ENCODE measurements around the gene EPHX1. TPM values are rescaled to one million over a fixed set of nuclear protein-coding genes. Genes with fewer than 3 reads are reported as not detected.
A peak's percentile ranks its signal among the peaks of the same experiment; 100 is the strongest.

Gene EPHX1
- total RNA-seq, 1 experiment from 2014 or later: 35.8 TPM

DNA sequence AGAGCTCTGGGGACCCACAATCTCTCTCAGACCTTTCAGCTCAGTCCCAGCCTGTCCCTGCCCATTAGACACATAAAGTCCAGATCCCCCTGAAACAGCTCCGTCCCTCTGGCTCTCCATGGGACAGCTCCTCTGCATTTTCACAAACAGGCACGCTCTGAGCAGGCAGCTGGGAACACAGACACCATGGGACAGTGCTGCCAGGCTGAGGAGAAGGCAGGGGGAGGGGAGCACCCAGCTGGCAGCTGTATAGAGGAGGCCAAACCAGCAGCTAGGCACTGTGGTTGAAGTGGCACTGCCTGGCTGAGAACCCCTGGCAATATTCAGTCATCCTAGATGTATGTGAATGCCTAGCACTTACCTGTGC, 70.3 kb downstream of the EPHX1 start:
- POLR2A ChIA-PET: interaction anchor here (0.5 to 8.6 kb wide), 7 partner anchors 17 to 315 kb away, joined by 3 to 263 read pairs (median 8); partner anchors contain the start of genes EPHX1, PYCR2 and SRP9

GRCh38 chr1:225880636-225881035, 70.7 kb downstream of the EPHX1 start:
- peak overlapping the region; percentile 91 for H3K4me3 Mint-ChIP-seq (ENCODE audit: unreplicated experiment)
- H3K36me3 Mint-ChIP-seq (ENCODE audit: insufficient read depth, unreplicated experiment): peaks cover 14% of the 10 kb centered on the region
- TF ChIP-seq CTCF (IDR thresholded peaks at IDR 0.05; ENCODE audit: unreplicated experiment): no peak
- H3K4me1 Mint-ChIP-seq (ENCODE audit: insufficient read depth, unreplicated experiment): peaks cover 59% of the 10 kb centered on the region
- TSS peak; percentile 36 for BruUV-seq (replicated peaks)
- ChIA-PET POLR2A (interaction anchor here (0.5 to 8.6 kb wide), 13 partner anchors 10 to 315 kb away, joined by 3 to 263 read pairs (median 5); partner anchors contain the start of genes EPHX1, LEFTY2, PYCR2 and SRP9), CTCF (interaction anchor here (0.7 to 6.7 kb wide), 18 partner anchors 9 to 498 kb away, joined by 3 to 43 read pairs (median 6); partner anchors contain the start of genes EPHX1, PYCR2 and SRP9)
- intact Hi-C loops (cut with micrococcal nuclease): no loop called here
- no peaks in the 10 kb centered on the region for H3K9me3 Mint-ChIP-seq (ENCODE audit: unreplicated experiment)
- DNase-seq (ENCODE audit: unreplicated experiment): no peak
- H3K27ac Mint-ChIP-seq (ENCODE audit: low read depth, unreplicated experiment): peak overlapping the region; percentile 82
- no peaks in the 10 kb centered on the region for H3K27me3 Mint-ChIP-seq (ENCODE audit: insufficient read depth, unreplicated experiment)

More for the DNA sequence above, 70.3 kb downstream of the EPHX1 start:
- H3K27me3 Mint-ChIP-seq (ENCODE audit: insufficient read depth, unreplicated experiment): no peaks in the 10 kb centered on the region
- no peak overlapping the region for H3K27ac Mint-ChIP-seq (ENCODE audit: low read depth, unreplicated experiment)
- intact Hi-C loops (cut with micrococcal nuclease): no loop called here
- CTCF ChIA-PET: interaction anchor here (0.7 to 6.7 kb wide), 10 partner anchors 9 to 405 kb away, joined by 3 to 43 read pairs (median 12); partner anchors contain the start of genes EPHX1 and PYCR2
- H3K4me1 Mint-ChIP-seq (ENCODE audit: insufficient read depth, unreplicated experiment): peaks cover 63% of the 10 kb centered on the region
- no peak for DNase-seq (ENCODE audit: unreplicated experiment)
- TF ChIP-seq CTCF (IDR thresholded peaks at IDR 0.05; ENCODE audit: unreplicated experiment): no peak
- peak overlapping the region; percentile 91 for H3K4me3 Mint-ChIP-seq (ENCODE audit: unreplicated experiment)
- H3K9me3 Mint-ChIP-seq (ENCODE audit: unreplicated experiment): no peaks in the 10 kb centered on the region
- H3K36me3 Mint-ChIP-seq (ENCODE audit: insufficient read depth, unreplicated experiment): peaks cover 14% of the 10 kb centered on the region
- BruUV-seq (replicated peaks): no TSS peak

DNA sequence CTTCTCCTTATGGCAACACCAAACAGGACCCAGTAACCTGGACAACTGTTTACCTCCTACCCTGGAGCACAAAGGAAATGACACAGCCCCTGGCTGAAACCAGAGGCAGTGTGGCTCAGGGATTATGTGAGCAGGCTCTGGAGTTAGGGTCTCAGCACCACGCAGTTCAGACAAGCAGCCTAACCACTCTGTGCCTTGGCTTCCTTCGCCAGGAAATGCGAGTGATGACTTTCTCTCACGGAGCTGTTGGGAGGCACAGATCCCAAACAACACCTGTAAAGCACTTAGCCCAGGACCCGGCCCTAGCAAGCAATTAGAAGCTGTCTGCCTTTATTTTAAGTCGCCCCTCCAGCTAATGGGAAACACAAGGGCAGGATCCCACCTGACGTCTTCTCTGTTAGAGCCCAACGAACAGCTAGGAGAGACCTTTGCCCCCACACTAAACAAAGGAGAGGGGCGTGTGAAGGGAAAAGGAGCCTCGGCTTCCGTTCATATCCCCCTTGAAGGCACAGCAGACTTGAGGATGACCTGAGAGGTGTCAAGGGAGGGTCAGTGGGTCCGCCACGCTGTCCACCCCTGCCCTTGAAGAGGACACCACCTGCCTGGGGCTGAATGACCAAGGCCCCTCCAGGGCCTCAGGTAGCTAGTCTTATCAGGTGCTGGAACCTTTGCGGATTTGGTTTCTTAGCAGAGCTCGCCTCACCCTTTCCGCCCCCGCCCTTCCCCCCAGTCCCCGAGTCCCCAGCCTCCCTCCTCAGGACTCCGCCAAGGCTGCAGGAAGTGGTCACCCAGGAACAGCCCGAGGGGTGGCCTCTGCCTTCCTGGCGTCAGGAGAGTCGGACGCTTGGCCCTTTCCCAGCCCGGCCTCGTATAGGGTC, 71.4 kb downstream of the EPHX1 start:
- TF ChIP-seq CTCF (IDR thresholded peaks at IDR 0.05; ENCODE audit: unreplicated experiment): no peak
- BruUV-seq (replicated peaks): no TSS peak

More for the DNA sequence above, 71.4 kb downstream of the EPHX1 start:
- CTCF ChIA-PET: interaction anchor here (0.6 to 6.7 kb wide), 27 partner anchors 10 to 531 kb away, joined by 3 to 43 read pairs (median 5); partner anchors contain the start of genes EPHX1, PYCR2 and SRP9
- Mint-ChIP-seq H3K27me3 (ENCODE audit: insufficient read depth, unreplicated experiment) (no peaks in the 10 kb centered on the region), H3K4me1 (ENCODE audit: insufficient read depth, unreplicated experiment) (peaks cover 52% of the 10 kb centered on the region), H3K4me3 (ENCODE audit: unreplicated experiment) (peak overlapping the region; percentile 91), H3K36me3 (ENCODE audit: insufficient read depth, unreplicated experiment) (peaks cover 8% of the 10 kb centered on the region), H3K9me3 (ENCODE audit: unreplicated experiment) (no peaks in the 10 kb centered on the region), H3K27ac (ENCODE audit: low read depth, unreplicated experiment) (peak overlapping the region; percentile 82)
- POLR2A ChIA-PET: interaction anchor here (0.6 to 8.6 kb wide), 32 partner anchors 10 to 454 kb away, joined by 3 to 263 read pairs (median 5); partner anchors contain the start of genes EPHX1, LBR, LEFTY2 and PYCR2
- DNase-seq (ENCODE audit: unreplicated experiment): peak; percentile 65
- intact Hi-C loops (cut with micrococcal nuclease): no loop called here

Data from MCF 10A (cell line).